ENCODE results near the gene CCDC47.

The CCDC47 gene

GRCh38 chr17:63696381-63696961 is 76.9 kb downstream of the CCDC47 start:
- no peak for DNase-seq

DNA sequence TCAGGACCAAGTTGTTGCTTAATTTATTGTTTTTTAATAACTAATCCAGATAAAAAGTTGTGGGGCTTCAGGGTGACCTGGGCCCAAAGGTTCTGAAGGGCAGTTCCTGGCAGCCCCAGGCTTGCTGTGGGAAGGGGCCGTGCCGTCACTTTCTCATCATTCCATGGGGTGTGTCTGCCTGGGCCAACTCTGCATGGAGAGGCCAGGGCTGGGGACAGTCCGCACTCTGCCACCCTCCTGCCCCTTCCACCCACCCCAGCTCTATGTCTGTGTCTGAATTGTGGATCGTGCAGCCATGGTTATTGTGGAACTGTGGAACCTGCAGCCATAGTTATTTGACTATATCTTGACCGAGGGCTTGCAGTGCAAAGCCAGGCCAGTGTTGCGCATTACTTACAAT is 77.5 kb downstream of the CCDC47 start:
- no peak for DNase-seq
